ENCODE results near the gene RNF14.

The RNF14 gene

DNA sequence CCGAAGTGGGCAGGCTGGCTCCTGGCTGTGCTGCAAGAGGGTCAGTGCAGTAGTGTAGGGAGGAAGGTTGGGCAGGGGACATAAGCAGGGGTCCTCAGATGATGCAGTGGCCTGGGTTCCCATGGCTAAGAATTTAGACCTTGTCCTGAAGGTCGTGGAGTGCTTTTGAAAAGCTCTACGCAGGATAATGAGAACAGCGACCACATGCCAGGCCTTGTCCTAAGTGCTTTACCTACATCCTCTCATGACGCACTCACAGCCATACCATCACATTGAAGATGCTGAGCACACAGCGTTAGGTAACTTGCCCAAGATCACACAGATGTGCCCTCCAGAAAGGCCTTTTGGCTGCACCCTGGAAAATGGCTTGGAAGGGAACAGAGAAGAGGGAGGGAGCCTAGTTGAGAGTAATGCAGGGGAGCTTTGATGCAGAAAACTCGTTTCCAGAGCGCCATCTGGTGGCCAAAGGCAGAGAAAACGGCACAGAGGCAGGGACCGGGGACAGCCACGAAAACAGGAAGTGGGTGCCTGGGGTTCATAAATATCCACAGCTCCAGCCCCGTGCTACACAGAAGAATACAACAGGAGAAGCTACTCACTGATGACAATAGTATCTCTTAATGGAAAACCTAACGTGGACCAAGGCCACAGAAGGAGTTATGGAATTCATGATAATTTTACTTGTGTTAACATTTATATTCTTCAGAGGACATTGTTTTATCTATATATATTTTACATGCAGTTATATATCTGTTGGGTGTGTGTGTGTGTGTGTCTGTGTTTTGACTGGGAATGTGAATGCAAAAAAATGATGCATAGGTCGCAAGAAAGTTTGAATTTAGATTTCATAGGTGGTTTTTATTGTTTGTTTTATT lies 8.2 kb upstream of the RNF14 start:
- Histone ChIP-seq H3K79me2 (ENCODE audit: control insufficient read depth, insufficient read depth, low read length, unreplicated experiment) (no peaks in the 10 kb centered on the region), H3K27me3 (ENCODE audit: insufficient read depth, low read length) (no peaks in the 10 kb centered on the region), H3K4me1 (ENCODE audit: control insufficient read depth, insufficient read depth, low read length, unreplicated experiment) (no peaks in the 10 kb centered on the region), H3K36me3 (ENCODE audit: insufficient read depth, low read length) (no peaks in the 10 kb centered on the region), H3K4me3 (ENCODE audit: low read depth, low read length) (no peak overlapping the region), H3K27ac (ENCODE audit: low read depth, low read length) (no peak overlapping the region), H2AFZ (ENCODE audit: low read length, unreplicated experiment) (peak overlapping the region; percentile 77)

DNA sequence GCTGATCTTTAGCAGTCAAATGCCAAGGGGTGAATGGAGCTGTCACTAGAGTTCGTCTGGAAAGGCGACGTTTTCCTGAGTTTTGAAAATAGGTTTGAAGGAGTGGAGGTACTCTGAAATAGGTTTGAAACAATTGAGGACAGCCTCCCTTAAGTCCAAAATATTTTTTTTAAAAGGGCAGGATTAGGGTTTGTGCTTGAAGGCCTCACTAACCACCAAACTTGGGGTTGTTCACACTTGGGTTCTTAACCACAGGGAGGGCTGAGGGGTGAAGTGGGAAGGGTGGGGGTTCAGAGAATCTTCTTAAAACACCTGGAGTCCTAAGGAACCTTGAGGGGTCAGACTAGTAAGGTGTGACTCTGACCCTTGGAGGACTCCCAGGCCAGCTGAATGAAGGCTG lies 7.4 kb upstream of the RNF14 start:
- H3K27ac ChIP-seq (ENCODE audit: low read depth, low read length): no peak overlapping the region
- no peaks in the 10 kb centered on the region for H3K27me3 ChIP-seq (ENCODE audit: insufficient read depth, low read length)
- H3K79me2 ChIP-seq (ENCODE audit: control insufficient read depth, insufficient read depth, low read length, unreplicated experiment): no peaks in the 10 kb centered on the region
- H3K36me3 ChIP-seq (ENCODE audit: insufficient read depth, low read length): no peaks in the 10 kb centered on the region
- H3K4me3 ChIP-seq (ENCODE audit: low read depth, low read length): no peak overlapping the region
- H3K4me1 ChIP-seq (ENCODE audit: control insufficient read depth, insufficient read depth, low read length, unreplicated experiment): no peaks in the 10 kb centered on the region
- H2AFZ ChIP-seq (ENCODE audit: low read length, unreplicated experiment): peak overlapping the region; percentile 64

DNA sequence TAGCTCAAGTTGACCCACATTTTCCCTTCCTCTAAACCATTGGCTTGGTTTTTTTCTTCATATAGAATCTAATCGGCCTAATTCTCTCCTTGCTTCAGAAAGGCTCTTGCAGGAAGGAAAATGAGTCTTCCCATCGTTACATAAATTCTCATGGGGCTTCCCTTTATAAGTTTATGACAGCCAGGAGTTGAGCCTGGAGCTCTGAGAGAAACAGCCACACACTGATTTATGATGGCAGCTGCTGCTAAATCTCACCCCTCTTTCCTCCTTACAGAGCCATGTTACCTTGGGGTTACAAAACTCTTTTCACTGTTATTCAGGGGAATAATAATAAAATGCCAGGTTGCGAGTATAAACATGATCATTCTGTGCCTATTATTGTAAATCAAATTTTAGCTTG lies 5.2 kb upstream of the RNF14 start:
- H3K36me3 ChIP-seq (ENCODE audit: insufficient read depth, low read length): no peaks in the 10 kb centered on the region
- H2AFZ ChIP-seq (ENCODE audit: low read length, unreplicated experiment): no peak overlapping the region

DNA sequence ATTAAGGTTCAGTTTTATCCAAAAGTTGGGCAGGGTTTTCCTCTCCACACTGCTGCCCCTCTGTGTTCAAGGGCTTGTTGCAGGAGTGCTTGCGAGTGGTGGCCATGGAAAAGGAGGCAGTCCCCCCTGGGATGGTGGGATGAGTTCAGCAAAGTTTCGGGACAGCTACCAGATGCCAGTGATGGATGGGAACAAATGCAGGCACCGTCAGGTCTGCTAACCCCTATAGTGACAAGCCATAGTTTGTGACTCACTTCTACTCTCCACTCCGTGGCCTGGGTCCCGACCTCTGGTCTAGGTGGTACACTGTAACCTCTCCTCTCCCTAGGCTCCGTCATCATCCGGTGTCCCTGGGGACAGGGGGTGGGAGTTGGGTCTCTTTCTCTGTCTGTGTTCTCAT lies 3.8 kb upstream of the RNF14 start:
- Histone ChIP-seq H3K4me1 (ENCODE audit: control insufficient read depth, insufficient read depth, low read length, unreplicated experiment) (peaks cover 5% of the 10 kb centered on the region), H2AFZ (ENCODE audit: low read length, unreplicated experiment) (no peak overlapping the region), H3K27ac (ENCODE audit: low read depth, low read length) (no peak overlapping the region), H3K27me3 (ENCODE audit: insufficient read depth, low read length) (no peaks in the 10 kb centered on the region), H3K79me2 (ENCODE audit: control insufficient read depth, insufficient read depth, low read length, unreplicated experiment) (peaks cover 9% of the 10 kb centered on the region), H3K36me3 (ENCODE audit: insufficient read depth, low read length) (no peaks in the 10 kb centered on the region), H3K4me3 (ENCODE audit: low read depth, low read length) (no peak overlapping the region)

More for the DNA sequence above, 5.2 kb upstream of the RNF14 start:
- Histone ChIP-seq H3K79me2 (ENCODE audit: control insufficient read depth, insufficient read depth, low read length, unreplicated experiment) (no peaks in the 10 kb centered on the region), H3K27me3 (ENCODE audit: insufficient read depth, low read length) (no peaks in the 10 kb centered on the region), H3K27ac (ENCODE audit: low read depth, low read length) (no peak overlapping the region), H3K4me1 (ENCODE audit: control insufficient read depth, insufficient read depth, low read length, unreplicated experiment) (peaks cover 3% of the 10 kb centered on the region), H3K4me3 (ENCODE audit: low read depth, low read length) (no peak overlapping the region)

DNA sequence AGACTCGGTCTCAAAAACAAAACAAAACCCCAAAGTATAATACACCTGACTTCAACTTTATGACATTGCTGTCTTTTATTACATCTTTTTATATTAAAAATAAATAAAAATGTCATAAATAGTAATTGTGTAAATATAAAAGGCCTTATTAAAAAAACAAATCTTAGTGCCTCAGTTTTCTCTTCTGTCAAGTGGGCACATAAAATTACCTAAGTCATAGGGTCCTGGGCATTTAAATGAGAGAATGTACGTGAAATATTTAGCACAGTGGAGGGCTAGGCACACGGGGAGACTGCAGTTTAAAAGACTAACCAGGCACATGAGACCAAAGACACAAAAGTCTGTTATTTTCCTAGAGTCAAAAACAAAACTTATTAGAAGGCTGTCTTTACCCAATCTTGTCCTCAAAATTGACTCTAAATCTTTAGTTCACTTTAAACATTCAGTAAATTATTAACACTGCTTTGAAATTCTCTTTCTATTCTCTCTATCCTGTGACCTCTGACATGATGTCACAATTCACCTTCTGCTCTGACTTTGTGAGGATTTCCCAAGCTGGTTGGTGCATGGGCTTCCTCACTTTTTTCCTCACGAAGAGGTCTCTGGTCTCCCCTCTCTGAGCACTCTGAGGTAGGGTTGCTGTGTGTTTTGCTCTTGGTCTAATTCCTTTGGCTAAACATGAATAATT lies 2.5 kb upstream of the RNF14 start:
- Histone ChIP-seq H3K79me2 (ENCODE audit: control insufficient read depth, insufficient read depth, low read length, unreplicated experiment) (peaks cover 20% of the 10 kb centered on the region), H3K27ac (ENCODE audit: low read depth, low read length) (no peak overlapping the region), H3K36me3 (ENCODE audit: insufficient read depth, low read length) (no peaks in the 10 kb centered on the region), H3K27me3 (ENCODE audit: insufficient read depth, low read length) (no peaks in the 10 kb centered on the region), H2AFZ (ENCODE audit: low read length, unreplicated experiment) (no peak overlapping the region), H3K4me3 (ENCODE audit: low read depth, low read length) (no peak overlapping the region), H3K4me1 (ENCODE audit: control insufficient read depth, insufficient read depth, low read length, unreplicated experiment) (peaks cover 13% of the 10 kb centered on the region)

DNA sequence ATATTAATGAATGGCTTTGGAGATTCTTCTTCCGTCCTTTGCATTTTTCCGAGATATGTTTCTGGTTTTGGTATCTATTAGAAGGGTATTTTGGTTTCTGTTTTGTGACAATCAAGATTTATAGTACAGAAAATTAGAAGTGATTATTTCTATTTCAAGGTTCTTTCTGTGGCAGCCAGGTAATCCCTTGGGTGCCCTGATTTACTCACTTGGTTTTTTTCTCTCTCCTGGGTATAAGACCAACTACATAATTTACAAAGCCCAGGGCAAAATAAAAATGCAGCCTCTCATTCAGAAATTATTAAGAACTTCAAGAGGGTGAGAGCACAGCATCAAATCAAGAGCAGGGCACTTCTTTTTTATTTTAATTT lies 2.0 kb upstream of the RNF14 start:
- Histone ChIP-seq H3K36me3 (ENCODE audit: insufficient read depth, low read length) (no peaks in the 10 kb centered on the region), H2AFZ (ENCODE audit: low read length, unreplicated experiment) (no peak overlapping the region), H3K27me3 (ENCODE audit: insufficient read depth, low read length) (no peaks in the 10 kb centered on the region), H3K27ac (ENCODE audit: low read depth, low read length) (no peak overlapping the region), H3K4me3 (ENCODE audit: low read depth, low read length) (no peak overlapping the region), H3K79me2 (ENCODE audit: control insufficient read depth, insufficient read depth, low read length, unreplicated experiment) (peaks cover 20% of the 10 kb centered on the region), H3K4me1 (ENCODE audit: control insufficient read depth, insufficient read depth, low read length, unreplicated experiment) (peaks cover 13% of the 10 kb centered on the region)

DNA sequence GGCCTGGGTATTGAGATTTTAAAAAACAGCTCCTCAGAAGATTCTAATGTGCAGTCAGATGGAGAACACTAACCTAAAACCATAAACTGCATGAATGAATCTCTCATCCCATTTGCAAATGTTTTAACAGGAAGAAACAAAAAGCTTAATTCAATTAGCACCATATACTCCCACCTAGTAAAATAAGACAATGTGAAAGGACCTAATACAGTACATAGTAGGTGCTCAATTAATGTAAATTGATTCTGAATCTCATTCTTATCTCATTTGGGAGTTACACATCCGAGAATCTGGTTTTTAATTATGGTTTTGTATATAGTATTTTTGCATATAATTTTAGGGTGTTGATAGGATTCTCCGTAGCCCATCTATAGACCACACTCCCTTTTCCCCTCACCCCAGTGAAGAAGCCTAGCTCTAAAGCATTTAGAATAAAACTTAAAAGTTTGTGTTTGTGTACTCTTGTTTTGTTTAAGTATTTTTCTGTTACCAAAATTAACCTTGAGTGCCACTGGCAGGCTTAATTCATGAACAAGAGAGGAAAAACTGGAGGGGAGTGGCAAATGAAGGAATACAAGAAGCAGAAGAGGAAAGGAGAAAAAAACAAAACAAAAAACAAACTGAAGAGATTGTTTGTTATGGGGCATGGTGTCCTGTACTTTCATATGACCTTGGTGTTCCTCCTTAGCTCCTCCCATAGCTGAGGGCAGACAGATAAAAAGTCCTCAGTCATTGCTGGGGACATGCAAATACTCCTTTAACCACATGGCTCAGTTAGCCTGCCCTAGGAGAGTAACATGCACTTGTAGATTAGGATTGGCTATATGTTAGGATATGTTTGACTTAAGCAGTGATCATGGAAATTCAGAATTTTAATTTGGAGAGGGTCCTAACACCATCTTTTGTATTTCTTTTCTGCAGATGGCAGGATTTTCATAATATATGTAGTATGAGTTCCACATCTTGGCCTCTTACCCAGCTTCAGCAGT lies 1.2 kb downstream of the RNF14 start:
- Histone ChIP-seq H3K27me3 (ENCODE audit: insufficient read depth, low read length) (no peaks in the 10 kb centered on the region), H3K4me3 (ENCODE audit: low read depth, low read length) (peak overlapping the region; percentile 93), H3K4me1 (ENCODE audit: control insufficient read depth, insufficient read depth, low read length, unreplicated experiment) (peaks cover 30% of the 10 kb centered on the region), H3K79me2 (ENCODE audit: control insufficient read depth, insufficient read depth, low read length, unreplicated experiment) (peaks cover 31% of the 10 kb centered on the region), H3K36me3 (ENCODE audit: insufficient read depth, low read length) (peaks cover 10% of the 10 kb centered on the region; the same call in 1 of the 2 replicates), H2AFZ (ENCODE audit: low read length, unreplicated experiment) (peak overlapping the region; percentile 89), H3K27ac (ENCODE audit: low read depth, low read length) (peak overlapping the region; percentile 86)

DNA sequence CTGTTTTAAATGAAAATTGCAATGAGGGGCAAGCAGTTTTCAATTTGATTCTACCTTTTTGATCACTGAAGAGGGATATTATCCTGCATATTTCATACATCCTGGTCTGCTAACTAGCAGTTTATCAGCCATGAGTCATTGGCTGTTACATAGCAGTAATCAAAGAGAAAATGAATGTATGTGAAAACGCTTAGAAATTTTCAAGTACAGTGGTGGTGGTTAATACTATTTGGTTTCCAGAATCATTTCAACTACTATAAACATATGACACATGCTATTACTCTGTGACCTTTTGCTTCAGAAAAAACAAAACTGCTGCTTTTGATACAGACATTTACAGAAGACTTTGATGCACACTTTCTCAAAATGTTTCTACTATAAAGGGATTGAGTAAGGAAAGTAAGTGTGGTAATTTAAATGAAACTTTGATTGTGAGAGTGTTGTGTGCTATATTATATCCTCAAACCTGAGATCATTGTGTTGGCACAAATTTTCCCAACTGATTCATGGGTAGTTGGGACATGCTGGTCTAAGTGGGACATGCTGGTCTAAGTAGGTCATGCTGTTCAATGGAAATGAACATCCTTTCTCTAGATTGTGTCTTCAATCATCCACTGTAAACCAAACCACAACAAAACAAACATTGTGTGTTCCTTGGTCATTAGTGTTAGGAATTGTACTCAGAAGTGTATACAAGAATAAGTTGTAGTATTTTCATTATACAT lies 5.1 kb downstream of the RNF14 start:
- Histone ChIP-seq H3K4me1 (ENCODE audit: control insufficient read depth, insufficient read depth, low read length, unreplicated experiment) (peaks cover 27% of the 10 kb centered on the region), H3K27ac (ENCODE audit: low read depth, low read length) (peak overlapping the region; percentile 76), H3K27me3 (ENCODE audit: insufficient read depth, low read length) (no peaks in the 10 kb centered on the region), H3K36me3 (ENCODE audit: insufficient read depth, low read length) (peaks cover 22% of the 10 kb centered on the region), H3K4me3 (ENCODE audit: low read depth, low read length) (peak overlapping the region; percentile 39; the same call in 1 of the 2 replicates), H3K79me2 (ENCODE audit: control insufficient read depth, insufficient read depth, low read length, unreplicated experiment) (peaks cover 41% of the 10 kb centered on the region), H2AFZ (ENCODE audit: low read length, unreplicated experiment) (no peak overlapping the region)

DNA sequence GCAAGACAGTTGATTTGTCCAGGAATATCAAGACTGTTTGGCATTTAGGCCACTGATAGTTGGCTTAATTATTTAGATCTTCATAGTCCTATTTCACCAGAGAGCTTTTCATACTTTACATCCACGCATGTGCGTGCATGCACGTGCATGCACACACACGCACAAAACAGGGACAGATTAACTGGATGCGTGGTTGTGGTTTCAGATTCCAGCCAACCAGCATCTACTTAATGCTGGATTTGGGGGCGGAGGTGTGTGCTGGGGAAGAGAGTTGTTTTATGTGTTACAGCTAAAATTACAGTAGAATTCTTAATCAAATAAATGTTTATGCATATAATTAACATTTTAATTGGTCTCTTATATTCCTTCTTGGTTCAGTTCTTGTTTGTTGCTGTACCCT lies 7.3 kb downstream of the RNF14 start:
- peaks cover 32% of the 10 kb centered on the region for H3K36me3 ChIP-seq (ENCODE audit: insufficient read depth, low read length)
- H3K79me2 ChIP-seq (ENCODE audit: control insufficient read depth, insufficient read depth, low read length, unreplicated experiment): peaks cover 23% of the 10 kb centered on the region
- H3K27me3 ChIP-seq (ENCODE audit: insufficient read depth, low read length): no peaks in the 10 kb centered on the region
- H3K4me1 ChIP-seq (ENCODE audit: control insufficient read depth, insufficient read depth, low read length, unreplicated experiment): peaks cover 17% of the 10 kb centered on the region
- no peak overlapping the region for H3K27ac ChIP-seq (ENCODE audit: low read depth, low read length)
- H3K4me3 ChIP-seq (ENCODE audit: low read depth, low read length): no peak overlapping the region
- no peak overlapping the region for H2AFZ ChIP-seq (ENCODE audit: low read length, unreplicated experiment)

DNA sequence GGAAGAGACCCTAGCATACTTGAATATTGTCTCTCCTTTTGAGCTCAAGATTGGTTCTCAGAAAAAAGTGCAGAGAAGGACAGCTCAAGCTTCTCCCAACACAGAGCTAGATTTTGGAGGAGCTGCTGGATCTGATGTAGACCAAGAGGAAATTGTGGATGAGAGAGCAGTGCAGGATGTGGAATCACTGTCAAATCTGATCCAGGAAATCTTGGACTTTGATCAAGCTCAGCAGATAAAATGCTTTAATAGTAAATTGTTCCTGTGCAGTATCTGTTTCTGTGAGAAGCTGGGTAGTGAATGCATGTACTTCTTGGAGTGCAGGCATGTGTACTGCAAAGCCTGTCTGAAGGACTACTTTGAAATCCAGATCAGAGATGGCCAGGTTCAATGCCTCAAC lies 9.5 kb downstream of the RNF14 start:
- Histone ChIP-seq H3K79me2 (ENCODE audit: control insufficient read depth, insufficient read depth, low read length, unreplicated experiment) (peaks cover 17% of the 10 kb centered on the region), H3K4me3 (ENCODE audit: low read depth, low read length) (no peak overlapping the region), H3K27ac (ENCODE audit: low read depth, low read length) (no peak overlapping the region), H3K36me3 (ENCODE audit: insufficient read depth, low read length) (peaks cover 48% of the 10 kb centered on the region), H2AFZ (ENCODE audit: low read length, unreplicated experiment) (no peak overlapping the region), H3K27me3 (ENCODE audit: insufficient read depth, low read length) (no peaks in the 10 kb centered on the region), H3K4me1 (ENCODE audit: control insufficient read depth, insufficient read depth, low read length, unreplicated experiment) (peaks cover 16% of the 10 kb centered on the region)

Data from ACC112 (cell line).